Panc1 (cell line): ENCODE results near the gene SFXN3. TPM values are rescaled to one million over a fixed set of nuclear protein-coding genes. Genes with fewer than 3 reads are reported as not detected.

Source experiments
- ATAC-seq: fragments of 200-7000 bp; cut with Tn5 transposase; 2 replicates; pipeline ENCODE4 v1.9.1; 2020; ENCODE audit warnings: mild to moderate bottlenecking, moderate library complexity
- BruUV-seq: library from RNA; stranded (reverse); fragments of 400-500 nt; replicated peaks from 2 replicates; lab custom pipeline; 2021; lab: Mats Ljungman, UMichigan
- CTCF ChIA-PET: fragments of 300-600 bp; sonication (Branson Sonifier 250); formaldehyde crosslinking; loops from one replicate; lab custom pipeline; 2022; ENCODE audit warnings: antibody characterized with exemption; lab: Charles Lee
- POLR2A ChIA-PET: fragments of 300-600 bp; sonication (Branson Sonifier 250); formaldehyde crosslinking; loops from one replicate; lab custom pipeline; 2022; ENCODE audit warnings: antibody characterized with exemption; lab: Charles Lee
- DNase-seq: peaks from one replicate; pipeline ENCODE4 v3.0.0-alpha.2; 2010; ENCODE audit warnings: low read depth, low spot score
- H3K27ac ChIP-seq: 2 replicates; pipeline ENCODE4 v1.5.1; 2011; ENCODE audit warnings: mild to moderate bottlenecking, low read length, inconsistent platforms
- H3K27me3 ChIP-seq: fragments of 200-500 bp; sonication (Bioruptor generic); 2 replicates; pipeline ENCODE4 v1.6.0; 2014; ENCODE audit warnings: low read length, inconsistent platforms; ENCODE audit not compliant: control insufficient read depth, insufficient read depth
- H3K36me3 ChIP-seq: fragments of 200-500 bp; sonication (Bioruptor generic); 2 replicates; pipeline ENCODE4 v1.5.1; 2014; ENCODE audit warnings: inconsistent platforms, mild to moderate bottlenecking, low read length, moderate library complexity; ENCODE audit not compliant: control insufficient read depth, insufficient read depth
- H3K4me1 ChIP-seq: 2 replicates; pipeline ENCODE4 v1.5.1; 2011; ENCODE audit warnings: inconsistent platforms, mild to moderate bottlenecking, low read length, moderate library complexity; ENCODE audit not compliant: control insufficient read depth, insufficient read depth
- H3K4me3 ChIP-seq, 2 experiments: 2 replicates each; pipeline ENCODE4 v1.5.1; 2011 to 2012; ENCODE audit warnings: low read depth in 2 of 2, low read length in 2 of 2, mild to moderate bottlenecking in 2 of 2, inconsistent platforms in 1 of 2, moderate library complexity in 1 of 2
- H3K9me3 ChIP-seq: fragments of 200-500 bp; sonication (Bioruptor generic); 2 replicates; pipeline ENCODE4 v1.5.1; 2014; ENCODE audit warnings: low read depth, mild to moderate bottlenecking, inconsistent platforms, low read length, moderate library complexity; ENCODE audit not compliant: control insufficient read depth, insufficient read depth
- POLR2AphosphoS5 ChIP-seq: IDR thresholded peaks from 2 replicates; pipeline ENCODE4 v1.6.1; 2012; ENCODE audit warnings: mild to moderate bottlenecking, low read depth, low read length, moderate library complexity
- REST ChIP-seq, 2 experiments: IDR thresholded peaks; 2 replicates each; pipeline ENCODE4 v1.6.1; 2011 to 2012; ENCODE audit warnings: low read depth in 2 of 2, control low read depth in 1 of 2, low read length in 1 of 2, mild to moderate bottlenecking in 1 of 2, moderate library complexity in 1 of 2; ENCODE audit not compliant: insufficient read depth in 1 of 2
- SIN3A ChIP-seq: IDR thresholded peaks from 2 replicates; pipeline ENCODE4 v1.6.1; 2012; ENCODE audit warnings: low read depth, mild to moderate bottlenecking, low read length, moderate library complexity, borderline replicate concordance; ENCODE audit not compliant: insufficient read depth
- TCF7L2 ChIP-seq: IDR thresholded peaks from 2 replicates; pipeline ENCODE4 v1.6.1; 2011; ENCODE audit warnings: mild to moderate bottlenecking, low read depth, low read length, inconsistent platforms
- in situ Hi-C: cut with HindIII; loops from 2 replicates; pipeline ENCODE4 v1.10.0; 2016; ENCODE audit warnings: low sequenced_read_pairs, low pct_unique_long_range_greater_than_20kb
- intact Hi-C: fragments of 100-400 bp; cut with micrococcal nuclease; formaldehyde crosslinking; loops from one replicate; pipeline ENCODE4 v1.10.0; 2022; ENCODE audit not compliant: unreplicated experiment
- total RNA-seq: library from RNA; stranded (reverse); gene quantifications from one replicate; pipeline ENCODE4 v1.2.1, GENCODE V29; 2021; ENCODE audit not compliant: unreplicated experiment
- TF ChIP-seq, protein P1 (sequence below): fragments of 450-650 bp; IDR thresholded peaks from 2 replicates; pipeline ENCODE4 v1.5.1; 2017; ENCODE audit warnings: mild to moderate bottlenecking

The SFXN3 gene
- total RNA-seq, 1 experiment from 2014 or later: 15.3 TPM

DNA sequence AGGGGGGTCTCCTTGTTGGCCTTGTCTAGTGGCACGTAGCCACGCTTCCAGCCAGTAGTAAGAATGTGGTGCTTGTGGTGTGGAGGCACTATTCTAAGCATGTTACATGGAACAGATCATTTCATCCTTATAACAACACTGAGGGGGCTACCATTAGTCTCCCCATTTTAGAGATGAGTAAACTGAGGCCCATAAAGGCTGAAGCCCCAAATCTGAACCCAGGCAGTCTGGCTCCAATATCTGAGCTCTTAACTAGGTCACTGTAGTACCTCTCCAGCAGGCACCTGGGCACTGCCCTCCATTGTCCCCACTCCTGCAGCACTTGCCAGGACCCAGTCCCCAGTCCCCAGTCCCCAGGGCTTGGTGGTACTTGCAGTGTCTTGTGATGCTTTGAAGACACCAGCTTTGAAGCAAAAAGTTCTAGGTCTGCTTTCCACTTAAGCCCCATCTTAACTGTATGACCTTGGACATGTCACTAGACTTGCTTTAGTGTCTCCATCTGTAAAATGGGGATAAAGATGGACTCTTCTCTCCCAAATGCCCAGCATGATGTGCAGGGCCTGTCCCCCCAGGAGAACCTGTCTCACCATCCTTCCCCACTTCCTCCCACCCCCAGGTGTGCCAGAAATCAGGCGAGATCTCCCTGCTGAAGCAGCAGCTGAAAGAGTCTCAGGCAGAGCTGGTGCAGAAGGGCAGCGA, 25.0 kb upstream of the SFXN3 start:
- BruUV-seq: no TSS peak

GRCh38 chr10:101006593-101007098, 24.4 kb upstream of the SFXN3 start:
- Histone ChIP-seq H3K9me3 (no peaks in the 10 kb centered on the region), H3K27me3 (no peaks in the 10 kb centered on the region), H3K4me1 (peaks cover 10% of the 10 kb centered on the region), H3K36me3 (peaks cover 3% of the 10 kb centered on the region; the same call in 1 of the 2 replicates), H3K4me3 (no peak overlapping the region), H3K27ac (no peak overlapping the region)
- BruUV-seq: TSS peak; percentile 73
- TF ChIP-seq SIN3A: no peak
- TF ChIP-seq POLR2AphosphoS5: no peak
- no peak for TF ChIP-seq REST (IDR thresholded peaks at IDR 0.05; ENCODE audit: insufficient read depth in 1 of 2, low read depth in 2 of 2, low read length in 1 of 2)
- TF ChIP-seq, protein P1, sequence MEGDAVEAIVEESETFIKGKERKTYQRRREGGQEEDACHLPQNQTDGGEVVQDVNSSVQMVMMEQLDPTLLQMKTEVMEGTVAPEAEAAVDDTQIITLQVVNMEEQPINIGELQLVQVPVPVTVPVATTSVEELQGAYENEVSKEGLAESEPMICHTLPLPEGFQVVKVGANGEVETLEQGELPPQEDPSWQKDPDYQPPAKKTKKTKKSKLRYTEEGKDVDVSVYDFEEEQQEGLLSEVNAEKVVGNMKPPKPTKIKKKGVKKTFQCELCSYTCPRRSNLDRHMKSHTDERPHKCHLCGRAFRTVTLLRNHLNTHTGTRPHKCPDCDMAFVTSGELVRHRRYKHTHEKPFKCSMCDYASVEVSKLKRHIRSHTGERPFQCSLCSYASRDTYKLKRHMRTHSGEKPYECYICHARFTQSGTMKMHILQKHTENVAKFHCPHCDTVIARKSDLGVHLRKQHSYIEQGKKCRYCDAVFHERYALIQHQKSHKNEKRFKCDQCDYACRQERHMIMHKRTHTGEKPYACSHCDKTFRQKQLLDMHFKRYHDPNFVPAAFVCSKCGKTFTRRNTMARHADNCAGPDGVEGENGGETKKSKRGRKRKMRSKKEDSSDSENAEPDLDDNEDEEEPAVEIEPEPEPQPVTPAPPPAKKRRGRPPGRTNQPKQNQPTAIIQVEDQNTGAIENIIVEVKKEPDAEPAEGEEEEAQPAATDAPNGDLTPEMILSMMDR: no peak
- no peak for TF ChIP-seq TCF7L2
- intact Hi-C loops (no loop called here), in situ Hi-C loops (no loop called here)
- no peak for ATAC-seq
- DNase-seq: no peak
- ChIA-PET CTCF (interaction anchor here (1.0 to 2.1 kb wide), 2 partner anchors 9 to 12 kb away, joined by 4 to 9 read pairs; no protein-coding TSS in a partner anchor), POLR2A (interaction anchor here (0.6 kb wide), 1 partner anchor 541 kb away, joined by 14 read pairs; no protein-coding TSS in a partner anchor)

More for the DNA sequence above, 25.0 kb upstream of the SFXN3 start:
- no peak for ATAC-seq
- H3K36me3 ChIP-seq: peaks cover 5% of the 10 kb centered on the region; the same call in 1 of the 2 replicates
- no peak overlapping the region for H3K27ac ChIP-seq
- POLR2A ChIA-PET: interaction anchor here (0.6 kb wide), 1 partner anchor 541 kb away, joined by 14 read pairs; no protein-coding TSS in a partner anchor
- in situ Hi-C loops: no loop called here
- DNase-seq: no peak
- no peaks in the 10 kb centered on the region for H3K27me3 ChIP-seq
- H3K4me1 ChIP-seq: peaks cover 13% of the 10 kb centered on the region
- intact Hi-C loops: no loop called here
- CTCF ChIA-PET: interaction anchor here (2.1 kb wide), 1 partner anchor 13 kb away, joined by 9 read pairs; no protein-coding TSS in a partner anchor
- no peaks in the 10 kb centered on the region for H3K9me3 ChIP-seq
- TF ChIP-seq REST (IDR thresholded peaks at IDR 0.05; ENCODE audit: insufficient read depth in 1 of 2, low read depth in 2 of 2, low read length in 1 of 2): no peak
- H3K4me3 ChIP-seq: no peak overlapping the region
